Osteoblast (primary cell): ENCODE data around the gene ZCCHC14. TPM values are rescaled to one million over a fixed set of nuclear protein-coding genes. Genes with fewer than 3 reads are reported as not detected.
"Not testable (repeated sequence)": the region's sequence is repeated elsewhere in the genome, so short reads cannot be mapped to it uniquely, and the experiment has no call there.

Experiments
- DNase-seq: peaks from one replicate; pipeline ENCODE4 v3.0.0; 2011; ENCODE audit warnings: low spot score, mixed read lengths; ENCODE audit not compliant: insufficient read length; ENCODE audit errors: missing footprints
- H2AFZ ChIP-seq: 2 replicates; pipeline ENCODE4 v1.6.0; 2011; ENCODE audit warnings: mild to moderate bottlenecking, low read length
- H3K27ac ChIP-seq: 2 replicates; pipeline ENCODE4 v1.5.1; 2011; ENCODE audit warnings: mild to moderate bottlenecking, low read depth, low read length, moderate library complexity
- H3K27me3 ChIP-seq: 2 replicates; pipeline ENCODE4 v1.6.0; 2012; ENCODE audit warnings: mild to moderate bottlenecking, control low read depth, inconsistent platforms, low read length, moderate library complexity; ENCODE audit not compliant: insufficient read depth
- H3K36me3 ChIP-seq: 2 replicates; pipeline ENCODE4 v1.5.1; 2011; ENCODE audit warnings: mild to moderate bottlenecking, low read length, control low read depth, moderate library complexity; ENCODE audit not compliant: insufficient read depth
- H3K4me1 ChIP-seq: 2 replicates; pipeline ENCODE4 v1.5.1; 2011; ENCODE audit warnings: mild to moderate bottlenecking, low read length, control low read depth, moderate library complexity; ENCODE audit not compliant: insufficient read depth
- H3K4me2 ChIP-seq: 2 replicates; pipeline ENCODE4 v1.6.0; 2011; ENCODE audit warnings: mild to moderate bottlenecking, low read length; ENCODE audit not compliant: insufficient read depth
- H3K4me3 ChIP-seq: fragments of 200-600 bp; sonication (generic); 3 replicates; pipeline ENCODE4 v1.5.1; 2012; ENCODE audit warnings: mild to moderate bottlenecking, low read length, inconsistent platforms; ENCODE audit not compliant: insufficient read depth
- H3K79me2 ChIP-seq: 2 replicates; pipeline ENCODE4 v1.6.0; 2012; ENCODE audit warnings: mild to moderate bottlenecking, low read length, control low read depth, inconsistent platforms; ENCODE audit not compliant: insufficient read depth
- H3K9me3 ChIP-seq: 2 replicates; pipeline ENCODE4 v1.5.1; 2011; ENCODE audit warnings: low read depth, low read length, control low read depth
- H4K20me1 ChIP-seq: 2 replicates; pipeline ENCODE4 v1.6.0; 2012; ENCODE audit warnings: mild to moderate bottlenecking, low read length, control low read depth; ENCODE audit not compliant: insufficient read depth
- CTCF ChIP-seq: IDR thresholded peaks from 2 replicates; pipeline ENCODE4 v1.5.1; 2011; ENCODE audit warnings: mild to moderate bottlenecking, low read depth, low read length, moderate library complexity; ENCODE audit errors: extremely low read depth
- total RNA-seq: library from RNA; depleted of rRNA; stranded (reverse); fragments of >200 nt; gene quantifications from 2 replicates; pipeline ENCODE4 v1.2.3, GENCODE V29; 2012

ZCCHC14 gene
- total RNA-seq, 1 donor: 36.9 TPM

GRCh38 chr16:87519170-87519569, 26.3 kb upstream of the ZCCHC14 start:
- not testable (repeated sequence) for H3K9me3 ChIP-seq, H3K36me3 ChIP-seq, DNase-seq, H3K79me2 ChIP-seq, H4K20me1 ChIP-seq, H3K27me3 ChIP-seq
- H3K4me3 ChIP-seq: peak overlapping the region; percentile 39
- H2AFZ ChIP-seq: peak overlapping the region; percentile 79
- peak overlapping the region; percentile 69 for H3K4me2 ChIP-seq
- H3K4me1 ChIP-seq: peaks cover 13% of the 10 kb centered on the region
- peak overlapping the region; percentile 45 for H3K27ac ChIP-seq

GRCh38 chr16:87518430-87519051, 25.7 kb upstream of the ZCCHC14 start:
- peak overlapping the region; percentile 79 for H2AFZ ChIP-seq
- peaks cover 13% of the 10 kb centered on the region for H3K4me1 ChIP-seq
- H3K27ac ChIP-seq: peak overlapping the region; percentile 45
- H3K4me2 ChIP-seq: peak overlapping the region; percentile 69
- not testable (repeated sequence) for H3K79me2 ChIP-seq, H3K27me3 ChIP-seq, H3K36me3 ChIP-seq, H3K9me3 ChIP-seq, H4K20me1 ChIP-seq
- peak; percentile 87 for DNase-seq
- H3K4me3 ChIP-seq: peak overlapping the region; percentile 39

- Histone ChIP-seq H3K4me1 (peaks cover 13% of the 10 kb centered on the region), H3K4me2 (peak overlapping the region; percentile 69), H3K4me3 (peak overlapping the region; percentile 11), H2AFZ (peak overlapping the region; percentile 52), H3K27ac (peak overlapping the region; percentile 17)
- not testable (repeated sequence) for DNase-seq, H3K9me3 ChIP-seq, H3K27me3 ChIP-seq, H3K36me3 ChIP-seq, H4K20me1 ChIP-seq, H3K79me2 ChIP-seq
These were observed 25.0 kb upstream of the ZCCHC14 start for GRCh38 chr16:87517610-87518429.

GRCh38 chr16:87516361-87516760, 23.5 kb upstream of the ZCCHC14 start:
- Histone ChIP-seq H3K27ac (no peak overlapping the region), H4K20me1 (no peaks in the 10 kb centered on the region), H2AFZ (no peak overlapping the region), H3K27me3 (no peaks in the 10 kb centered on the region), H3K4me3 (no peak overlapping the region), H3K4me2 (no peak overlapping the region), H3K79me2 (no peaks in the 10 kb centered on the region), H3K36me3 (no peaks in the 10 kb centered on the region), H3K4me1 (peaks cover 13% of the 10 kb centered on the region), H3K9me3 (no peaks in the 10 kb centered on the region)
- DNase-seq: no peak
- TF ChIP-seq CTCF: no peak

- H2AFZ ChIP-seq: no peak overlapping the region
- TF ChIP-seq CTCF: no peak
These were observed 22.9 kb upstream of the ZCCHC14 start for GRCh38 chr16:87515475-87516330.

GRCh38 chr16:87509778-87510177, 17.0 kb upstream of the ZCCHC14 start:
- H2AFZ ChIP-seq, H3K27ac ChIP-seq, DNase-seq, H3K4me2 ChIP-seq, H3K9me3 ChIP-seq, H3K27me3 ChIP-seq, H3K4me1 ChIP-seq, H4K20me1 ChIP-seq, H3K79me2 ChIP-seq, H3K4me3 ChIP-seq, H3K36me3 ChIP-seq: not testable (repeated sequence)

More at GRCh38 chr16:87515475-87516330, 22.9 kb upstream of the ZCCHC14 start:
- Histone ChIP-seq H3K4me1 (peaks cover 13% of the 10 kb centered on the region), H3K4me3 (no peak overlapping the region), H3K36me3 (no peaks in the 10 kb centered on the region), H3K27ac (no peak overlapping the region), H3K27me3 (no peaks in the 10 kb centered on the region), H4K20me1 (no peaks in the 10 kb centered on the region), H3K4me2 (no peak overlapping the region), H3K9me3 (no peaks in the 10 kb centered on the region), H3K79me2 (no peaks in the 10 kb centered on the region)
- no peak for DNase-seq
